HG03135 (cell line): Measurements from ENCODE around the gene HS3ST6.
"Not testable (repeated sequence)": the region's sequence is repeated elsewhere in the genome, so short reads cannot be mapped to it uniquely, and the experiment has no call there.

ENCODE experiments used
- ATAC-seq: cut with Tn5 transposase; IDR thresholded peaks from one replicate; pipeline ENCODE4 v1.9.1; 2021; ENCODE audit warnings: mild to moderate bottlenecking, moderate library complexity; ENCODE audit not compliant: unreplicated experiment

The HS3ST6 gene

DNA sequence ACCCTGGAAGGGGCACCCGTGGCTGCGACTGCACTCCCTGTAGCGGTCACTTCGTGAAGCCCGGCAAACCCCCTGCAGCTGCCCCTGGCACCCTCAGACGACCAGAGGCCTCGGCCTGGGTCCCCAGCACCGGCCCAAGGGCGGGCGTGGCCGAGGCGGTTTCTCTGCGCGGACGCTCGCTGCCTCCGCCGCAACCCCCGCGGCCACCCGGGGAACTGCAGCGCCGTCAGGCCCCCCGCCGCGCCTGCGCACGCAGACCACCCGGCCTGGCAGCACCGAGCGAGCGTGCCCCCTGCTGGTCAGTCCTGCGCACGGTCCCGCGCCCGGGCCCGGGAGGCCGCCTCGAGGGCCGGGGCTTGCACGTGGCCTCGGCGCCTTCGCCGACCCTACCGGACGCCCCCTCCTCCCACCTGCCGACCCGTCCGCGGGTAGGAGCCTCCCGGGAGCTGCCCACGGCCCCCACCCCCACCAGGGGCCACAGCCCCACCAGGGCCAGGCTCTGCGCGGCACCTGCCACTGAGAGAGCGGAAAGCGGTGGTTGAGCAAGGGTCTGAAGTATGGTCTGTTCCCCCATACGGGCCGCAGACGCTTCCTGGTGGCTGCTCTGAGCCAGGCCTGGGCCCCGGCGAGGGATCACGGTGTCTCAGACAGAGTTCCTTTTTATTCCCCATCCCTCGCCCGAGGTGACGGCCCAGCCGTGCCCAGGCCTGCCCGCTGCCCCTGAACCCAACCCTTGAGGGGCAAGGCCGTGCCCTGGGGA is 11.5 kb upstream of the HS3ST6 start:
- ATAC-seq: peak; percentile 77

DNA sequence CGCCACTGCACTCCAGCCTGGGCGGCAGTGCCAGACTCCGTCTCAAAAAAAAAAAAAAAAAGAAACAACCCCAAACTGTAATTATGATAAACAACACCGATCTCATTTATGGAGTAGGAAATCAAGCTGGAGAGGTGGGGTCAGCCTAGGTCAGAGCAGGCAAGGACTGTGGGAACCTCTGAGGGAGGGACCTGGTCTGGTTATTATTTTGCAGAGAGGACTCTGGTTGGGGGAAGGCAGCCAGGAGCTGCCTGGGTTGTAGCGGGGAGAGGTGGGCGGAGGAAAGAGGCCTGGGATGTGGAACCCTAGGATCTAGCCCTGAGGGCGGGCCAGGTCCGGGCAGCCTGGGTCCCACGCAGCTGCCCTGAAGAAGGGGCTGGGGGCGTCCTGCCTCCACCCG is 10.9 kb upstream of the HS3ST6 start:
- ATAC-seq: no peak

DNA sequence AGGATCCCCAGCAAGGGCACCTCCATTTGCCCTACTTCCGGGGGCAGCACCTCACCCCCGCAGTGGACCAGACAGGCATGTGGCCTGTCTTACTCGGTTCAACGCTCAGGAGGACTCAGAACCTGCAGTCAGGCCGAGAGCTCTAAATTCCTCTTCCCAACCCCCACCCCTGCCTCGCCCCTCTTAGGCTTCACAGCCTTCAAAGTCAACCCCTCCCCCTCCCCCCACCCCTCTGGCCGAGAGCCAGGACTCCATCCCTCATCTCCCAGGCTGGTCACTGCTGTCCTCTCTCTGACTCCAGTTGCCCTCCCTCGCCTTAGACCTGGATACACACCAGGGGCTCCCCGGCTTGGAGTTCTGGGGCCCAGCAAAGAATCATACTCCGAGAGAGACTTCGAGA is 8.1 kb upstream of the HS3ST6 start:
- ATAC-seq: no peak

DNA sequence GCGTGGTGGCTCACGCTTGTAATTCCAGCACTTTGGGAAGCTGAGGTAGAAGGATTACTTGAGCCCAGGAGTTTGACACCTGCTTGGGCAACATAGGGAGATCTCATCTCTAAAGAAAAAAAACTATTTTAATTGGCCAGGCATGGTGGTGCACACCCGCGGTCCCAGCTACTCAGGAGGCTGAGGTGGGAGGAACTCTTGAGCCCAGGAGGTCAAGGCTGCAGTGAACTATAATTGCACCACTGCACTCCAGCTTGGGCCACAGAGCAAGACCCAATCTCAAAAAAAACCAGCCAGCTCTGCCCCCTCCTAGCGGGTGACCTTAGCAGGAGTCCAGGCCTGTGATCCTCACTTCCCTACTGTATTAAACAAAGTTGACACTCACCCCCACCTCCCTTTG is 5.9 kb upstream of the HS3ST6 start:
- no peak for ATAC-seq

DNA sequence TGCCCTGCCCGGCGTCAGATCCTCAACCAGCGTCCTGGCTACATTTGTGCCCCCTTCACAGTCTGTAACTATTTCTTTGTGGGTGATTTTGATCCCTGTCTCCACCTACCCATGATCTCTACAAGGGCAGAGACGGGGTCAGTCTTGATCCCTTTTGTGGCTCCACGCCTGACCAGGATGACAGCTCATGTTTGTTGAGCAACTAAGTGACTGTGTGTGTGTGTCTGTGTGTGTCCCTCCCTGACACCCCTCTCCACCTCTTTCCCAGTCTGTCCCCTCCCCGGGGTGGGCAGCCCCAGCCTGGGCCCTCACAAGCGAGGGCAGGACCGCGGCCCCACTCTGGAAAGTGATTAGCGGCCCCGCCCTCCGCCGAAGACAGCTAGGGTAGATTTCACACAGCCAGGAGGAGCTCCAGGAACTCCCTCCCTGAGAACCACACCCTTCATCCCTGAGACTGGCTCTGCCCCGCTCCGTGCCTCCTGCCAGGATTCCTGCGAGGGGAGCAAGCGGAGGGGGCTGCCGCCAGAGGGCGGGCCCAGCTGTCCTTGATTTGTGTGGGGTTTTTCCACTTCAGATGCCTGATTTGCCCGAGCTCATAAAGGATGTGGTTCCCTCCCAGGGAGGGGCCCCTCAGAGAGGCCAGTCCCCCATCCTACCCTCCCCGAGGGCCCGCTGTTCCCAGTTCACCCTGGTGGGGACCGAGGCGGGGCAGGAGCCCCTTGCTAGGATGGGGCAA is 5.3 kb upstream of the HS3ST6 start:
- no peak for ATAC-seq

DNA sequence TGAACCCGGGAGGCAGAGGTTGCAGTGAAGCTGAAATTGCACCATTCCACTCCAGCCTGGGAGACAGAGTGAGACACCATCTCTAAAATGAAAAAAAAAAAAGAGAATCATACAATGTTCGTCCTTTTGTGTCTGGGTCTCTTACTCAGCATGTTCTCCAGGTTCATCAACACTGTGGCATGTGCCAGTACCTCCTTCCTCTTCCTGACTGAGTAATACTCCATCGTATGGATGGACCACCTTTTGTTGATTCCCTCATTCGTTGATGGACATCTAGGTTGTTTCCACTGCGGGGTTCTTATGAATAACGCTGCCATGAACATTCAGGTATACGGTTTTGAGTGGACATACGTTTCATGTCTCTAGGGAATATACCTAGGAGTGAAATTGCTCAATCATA is 4.1 kb upstream of the HS3ST6 start:
- ATAC-seq: no peak

DNA sequence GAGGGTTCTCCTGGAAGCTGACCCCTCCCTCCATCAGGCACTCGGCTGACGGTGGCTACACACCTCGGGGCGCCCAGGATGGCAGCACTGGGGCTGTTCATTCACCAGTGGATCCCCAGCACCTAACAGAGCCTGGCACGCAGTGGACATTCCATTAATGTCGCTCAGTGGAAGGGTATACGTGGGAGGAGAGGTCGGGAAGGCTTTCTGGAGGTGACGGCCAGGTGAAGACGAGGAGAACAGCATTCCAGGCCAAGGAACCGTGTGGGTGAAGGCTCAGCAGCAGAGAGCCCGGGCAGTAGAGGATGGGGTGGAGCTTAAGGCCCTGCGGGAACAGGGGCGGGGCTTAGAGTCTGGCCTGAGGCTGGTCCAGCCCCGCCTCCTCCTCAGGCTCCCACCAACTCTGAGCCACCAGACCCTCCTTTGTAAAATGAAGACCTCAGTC is 2.5 kb upstream of the HS3ST6 start:
- no peak for ATAC-seq

DNA sequence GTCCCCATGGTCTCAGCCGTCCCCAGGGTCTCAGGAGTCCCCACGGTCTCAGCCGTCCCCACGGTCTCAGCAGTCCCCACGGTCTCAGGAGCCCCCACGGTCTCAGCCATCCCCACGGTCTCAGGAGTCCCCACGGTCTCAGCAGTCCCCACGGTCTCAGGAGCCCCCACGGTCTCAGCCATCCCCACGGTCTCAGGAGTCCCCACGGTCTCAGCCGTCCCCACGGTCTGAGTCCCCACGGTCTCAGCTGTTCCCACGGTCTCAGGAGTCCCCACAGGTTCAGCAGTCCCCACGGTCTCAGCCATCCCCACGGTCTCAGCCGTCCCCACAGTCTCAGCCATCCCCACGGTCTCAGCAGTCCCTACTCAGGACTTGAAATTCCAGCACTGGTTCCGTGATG is 1.9 kb upstream of the HS3ST6 start:
- not testable (repeated sequence) for ATAC-seq

DNA sequence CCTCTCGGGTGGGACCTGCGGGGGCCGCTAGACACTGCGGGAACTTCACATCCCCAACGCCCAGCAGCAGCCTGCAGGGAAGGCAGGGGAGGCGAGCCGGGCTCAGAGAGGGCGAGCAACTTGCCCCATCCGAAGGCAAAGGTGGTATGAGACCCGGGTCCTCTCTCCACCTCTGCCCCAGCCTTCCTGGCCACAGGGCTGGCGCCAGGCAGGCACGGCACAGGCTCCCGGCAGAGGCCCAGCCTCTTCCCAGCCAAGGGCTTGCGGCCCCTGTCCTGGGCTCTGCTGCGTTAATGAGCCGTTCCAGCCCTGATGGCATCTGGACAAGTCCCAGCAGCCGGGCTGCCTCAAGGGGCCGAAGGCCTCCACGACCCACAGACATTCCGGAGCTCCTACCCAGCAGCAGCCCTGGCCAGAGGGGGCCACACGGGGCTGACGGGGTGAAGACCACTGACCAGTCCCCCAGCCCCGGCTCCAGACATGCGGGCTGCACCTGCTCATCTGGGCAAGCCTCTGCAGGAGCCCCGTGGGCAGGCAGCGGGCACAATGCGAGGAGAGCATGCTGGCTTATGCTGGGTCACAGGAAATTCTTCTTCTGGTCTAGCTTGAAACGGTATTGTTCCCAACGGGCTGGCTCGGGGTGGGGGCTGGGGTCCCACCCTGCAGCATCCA is 1.2 kb upstream of the HS3ST6 start:
- no peak for ATAC-seq

DNA sequence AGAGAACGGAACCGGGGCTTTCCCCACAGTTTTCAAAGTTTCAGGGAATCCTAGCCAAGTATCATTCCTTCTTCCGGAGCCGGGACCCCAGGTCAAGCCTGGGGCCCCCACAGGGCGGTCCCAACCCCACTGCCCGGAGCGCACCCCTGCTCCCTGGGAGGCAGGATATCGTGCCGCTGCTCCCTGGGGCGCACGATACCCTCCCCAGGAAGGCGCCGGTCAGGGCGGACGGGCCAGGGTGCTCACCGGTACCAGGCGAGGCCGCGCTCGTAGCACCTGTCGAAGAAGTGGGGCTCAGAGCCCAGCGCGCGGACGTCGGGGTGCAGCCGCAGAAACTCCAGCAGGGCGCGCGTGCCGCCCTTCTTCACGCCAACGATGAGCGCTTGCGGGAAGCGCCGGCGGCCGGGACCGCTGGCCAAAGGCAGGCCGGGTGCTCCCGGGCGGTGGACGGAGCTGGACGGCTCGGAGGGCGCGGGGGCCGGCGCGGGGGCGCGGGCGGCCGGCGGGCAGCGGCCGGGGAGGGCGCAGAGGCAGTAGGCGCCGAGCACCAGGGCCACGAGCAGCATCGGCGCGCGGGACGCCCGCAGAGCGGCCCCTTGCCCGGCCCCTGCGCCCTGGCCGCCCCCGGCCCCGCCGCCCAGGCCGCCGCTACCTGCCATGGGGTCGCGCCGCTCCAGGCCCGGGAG is 407 bp downstream of the HS3ST6 start:
- no peak for ATAC-seq

DNA sequence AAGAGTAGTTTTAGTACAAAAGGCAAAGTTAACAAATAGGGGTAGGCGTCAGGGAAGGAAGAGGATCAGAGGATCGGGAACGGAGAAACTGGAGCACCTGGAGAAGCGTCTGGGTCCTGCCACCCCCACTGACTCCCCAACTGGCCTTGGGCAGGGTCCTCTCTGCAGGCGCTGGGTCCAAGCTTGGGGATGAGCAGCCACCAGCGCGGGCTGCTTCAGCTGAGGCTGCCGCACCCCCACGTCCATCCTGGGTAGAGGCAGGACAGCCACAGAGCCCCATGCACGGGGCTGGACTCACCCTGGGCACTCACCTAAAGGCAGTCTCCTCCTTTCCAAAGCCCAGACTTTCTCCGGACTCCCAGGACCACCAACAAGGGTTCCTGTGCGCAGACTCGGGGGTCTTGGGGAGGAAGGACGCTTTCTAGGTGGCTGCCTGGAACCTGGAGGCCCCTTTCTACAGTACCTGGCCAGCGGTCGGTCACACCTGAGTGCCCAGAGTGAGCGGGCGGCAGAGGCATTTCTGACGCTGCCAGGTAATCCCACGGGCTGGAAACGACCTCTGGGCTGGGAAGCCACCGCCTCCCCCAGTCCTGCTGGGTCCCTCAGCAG is 1.1 kb downstream of the HS3ST6 start:
- no peak for ATAC-seq

DNA sequence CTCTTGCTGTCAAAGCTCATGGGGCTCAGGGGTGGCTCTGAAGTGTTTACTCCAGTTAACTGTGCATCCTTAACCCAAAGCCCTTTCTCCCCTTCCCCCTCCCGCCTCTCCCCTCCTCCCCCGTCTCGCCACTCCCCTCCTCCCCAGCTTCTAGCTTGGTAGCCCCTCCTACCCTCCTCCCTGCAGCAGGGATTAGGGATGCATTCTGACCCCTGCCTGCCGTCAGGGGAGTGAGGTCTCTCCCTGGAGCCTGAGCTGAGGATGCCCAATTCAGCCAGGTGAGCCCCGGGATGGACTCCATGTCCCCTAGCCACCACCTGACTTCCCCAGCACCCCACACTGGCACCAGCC is 1.6 kb downstream of the HS3ST6 start:
- no peak for ATAC-seq

DNA sequence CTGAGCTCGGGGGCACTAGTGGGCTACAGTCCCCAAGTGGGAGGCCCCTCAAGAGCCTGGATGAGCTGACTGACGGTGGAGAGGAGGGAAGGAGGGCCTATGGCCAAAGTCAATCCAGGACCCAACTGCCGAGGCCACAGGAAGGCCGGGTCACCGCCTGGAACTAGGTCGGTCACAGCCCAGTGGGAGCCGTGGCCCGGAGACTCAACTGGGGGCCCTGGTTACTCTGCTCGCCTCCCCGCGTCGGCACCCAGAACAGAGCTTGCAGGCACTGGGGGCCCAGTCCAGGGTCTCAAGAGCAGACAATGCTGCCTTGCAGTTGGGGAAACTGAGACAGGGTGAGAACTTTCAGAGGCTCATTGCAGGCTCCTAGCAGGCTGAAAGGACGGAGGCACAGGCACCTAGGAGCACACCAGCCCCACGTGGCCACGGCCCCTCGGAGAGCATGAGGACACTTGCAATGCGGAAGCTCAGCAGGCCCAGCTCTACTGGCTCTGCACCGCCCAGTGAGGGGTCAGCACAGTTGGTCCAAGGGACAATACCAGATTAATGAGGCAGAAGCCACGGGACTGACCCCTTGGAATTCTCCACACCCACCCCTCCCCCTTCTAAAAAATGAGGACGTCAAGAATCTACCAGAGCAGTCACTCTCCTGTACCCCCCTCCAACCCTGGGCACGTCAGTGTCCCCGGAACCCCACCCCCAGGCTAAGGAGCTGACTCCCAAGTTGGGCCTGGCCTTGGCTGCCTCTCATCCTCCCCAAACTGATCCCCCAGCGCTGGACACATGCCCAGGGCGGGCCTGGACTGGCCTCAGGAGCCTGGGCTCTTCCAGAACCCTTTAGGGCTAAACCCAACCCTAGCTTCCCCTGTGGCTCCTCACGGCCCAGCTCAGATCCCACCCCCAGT is 2.2 kb downstream of the HS3ST6 start:
- ATAC-seq: no peak

DNA sequence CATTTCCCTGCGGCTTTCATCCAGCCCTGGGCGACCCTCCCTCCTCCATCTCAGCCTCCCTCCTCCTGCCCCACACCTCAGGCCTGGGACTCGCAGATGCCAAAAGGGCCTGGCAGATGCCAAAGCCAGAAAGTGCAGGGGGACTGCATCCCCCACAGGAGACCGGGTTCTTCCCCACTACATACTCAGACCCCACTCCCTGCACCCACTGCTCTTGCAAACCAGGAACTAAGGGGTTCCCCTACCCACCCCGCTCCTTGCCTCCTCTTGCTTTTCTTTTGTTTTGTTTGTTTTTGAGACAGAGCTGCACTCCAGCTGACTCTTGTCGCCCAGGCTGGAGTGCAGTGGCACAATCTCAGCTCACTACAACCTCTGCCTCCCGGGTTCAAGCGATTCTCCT is 3.2 kb downstream of the HS3ST6 start:
- ATAC-seq: no peak

DNA sequence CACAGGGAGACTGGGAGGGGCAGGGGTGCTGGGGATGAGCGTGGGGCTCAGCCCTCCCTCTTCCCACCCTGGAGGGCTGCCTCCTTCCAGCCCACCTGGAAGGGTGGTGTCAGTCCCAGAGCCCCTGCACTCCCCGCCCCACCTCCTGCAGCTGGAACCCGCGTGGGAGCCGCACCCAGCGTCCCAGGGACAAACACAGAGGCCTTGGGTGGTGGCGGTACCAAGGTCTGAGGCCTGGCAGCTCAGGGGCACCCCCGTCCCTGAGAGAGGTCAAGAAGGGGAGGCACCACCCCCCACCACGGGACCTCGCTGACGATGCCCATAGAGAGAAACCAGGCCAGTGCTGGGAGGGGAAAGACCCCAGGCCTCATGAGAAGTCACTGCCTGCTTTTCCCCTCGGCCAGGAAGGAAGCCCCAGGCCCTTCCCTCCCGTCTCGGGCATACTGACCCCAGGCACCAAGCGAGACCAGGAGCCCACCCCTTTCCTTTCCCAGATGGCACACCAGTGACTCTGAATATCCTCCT is 4.1 kb downstream of the HS3ST6 start:
- ATAC-seq: no peak

DNA sequence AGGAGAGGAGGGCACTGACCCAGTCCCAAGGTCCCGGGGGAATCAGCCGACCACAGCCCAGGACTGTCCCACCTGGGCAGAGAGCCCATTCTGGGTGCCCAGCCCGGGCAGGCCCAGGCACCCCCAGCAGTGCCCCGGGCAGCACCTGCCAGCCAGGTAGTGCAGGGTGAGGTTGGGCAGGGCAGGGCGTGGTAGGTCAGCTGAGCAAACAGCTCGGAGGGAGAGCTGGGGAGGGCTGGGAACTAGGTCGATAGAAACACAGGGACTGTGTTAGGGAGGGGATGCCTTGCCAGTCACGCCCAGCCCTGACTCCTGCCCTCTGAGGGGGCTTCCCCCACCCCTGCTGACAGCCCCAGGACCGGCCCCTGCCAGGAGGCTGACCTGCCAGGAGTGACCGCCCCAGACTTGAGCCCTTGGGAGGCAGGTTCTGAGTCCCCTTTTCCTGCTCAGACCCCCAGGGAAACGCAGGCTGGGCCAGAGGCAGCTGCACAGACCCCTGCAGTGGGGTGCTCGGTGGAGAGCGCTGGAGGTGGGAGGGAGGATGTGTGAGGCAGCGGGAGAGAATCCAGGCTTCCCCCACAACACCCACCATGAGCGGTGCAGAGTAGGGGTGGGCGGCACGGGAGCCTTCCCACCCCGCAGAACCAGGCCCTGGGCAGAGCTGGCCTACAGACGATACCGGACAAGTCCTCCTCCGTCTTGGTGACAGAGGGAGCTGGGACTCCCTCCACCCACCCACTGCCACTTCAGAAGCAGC is 4.7 kb downstream of the HS3ST6 start:
- no peak for ATAC-seq

DNA sequence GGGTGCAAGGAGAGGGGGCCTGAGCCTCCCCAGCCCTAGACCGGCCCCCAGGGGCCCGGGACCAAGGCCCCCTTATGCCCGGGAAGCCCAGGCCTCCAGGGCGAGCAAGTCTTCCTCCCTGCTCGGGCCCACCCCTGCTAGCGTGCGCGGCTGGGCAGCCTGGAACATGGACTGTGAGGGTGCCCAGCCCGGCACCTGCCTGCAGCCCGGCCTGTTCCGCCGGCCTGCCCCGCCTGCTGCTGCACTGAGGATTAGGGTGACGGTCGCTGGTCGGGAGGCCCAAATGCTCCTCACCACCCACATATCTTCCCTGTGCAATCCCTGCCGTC is 6.0 kb downstream of the HS3ST6 start:
- no peak for ATAC-seq

DNA sequence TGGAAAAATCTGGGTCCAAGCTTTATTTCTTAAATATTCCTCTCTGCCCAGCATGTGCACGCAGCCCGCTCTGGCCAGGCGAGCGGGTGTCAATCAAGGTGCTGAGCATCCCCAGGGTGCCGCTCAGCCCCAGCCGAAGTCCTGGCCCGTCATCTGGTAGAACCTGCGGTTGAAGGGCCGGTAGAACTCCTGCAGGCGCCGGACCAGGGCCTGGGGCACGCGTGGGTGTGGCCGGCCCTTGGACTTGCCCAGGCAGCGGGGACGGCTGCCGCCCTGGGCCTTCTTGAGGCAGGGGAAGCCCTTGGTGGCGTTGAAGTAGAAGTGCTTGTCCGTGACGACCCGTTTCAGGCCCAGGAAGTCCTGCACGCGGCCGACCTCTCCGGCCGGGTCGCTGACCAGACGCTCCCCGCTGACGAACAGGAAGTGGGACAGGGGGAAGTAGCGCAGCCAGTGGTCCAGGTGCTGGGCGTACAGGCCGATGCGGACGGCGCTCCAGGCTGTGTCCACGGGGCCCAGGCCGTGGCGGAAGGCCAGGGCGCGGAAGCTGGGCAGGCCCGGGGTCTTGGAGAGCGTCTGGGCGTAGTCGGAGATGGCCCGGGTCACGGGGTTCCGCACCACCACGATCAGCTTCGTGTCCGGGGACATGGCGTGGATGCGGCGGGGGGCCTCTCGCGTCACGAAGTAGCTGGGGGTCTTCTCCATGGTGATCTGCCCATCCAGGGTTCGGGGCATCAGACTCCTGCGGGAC is 6.6 kb downstream of the HS3ST6 start:
- ATAC-seq: no peak
